GM13976 (cell line): Measurements from ENCODE around the gene WNT5B.
A peak's percentile ranks its signal among the peaks of the same experiment; 100 is the strongest.

Experiments
- DNase-seq: peaks from one replicate; pipeline ENCODE4 v3.0.0; 2012; ENCODE audit warnings: low spot score
- CTCF ChIP-seq: IDR thresholded peaks from 2 replicates; pipeline ENCODE4 v1.5.1; 2012; ENCODE audit warnings: borderline replicate concordance, mild to moderate bottlenecking; ENCODE audit not compliant: insufficient read depth; ENCODE audit errors: extremely low read depth, missing control alignments, control extremely low read depth
- in situ Hi-C: fragments of 300-500 bp; cut with MboI; formaldehyde crosslinking; loops from one replicate; pipeline ENCODE4 v1.12.0; 2022; ENCODE audit warnings: low sequenced_read_pairs, mixed read lengths, inconsistent platforms; ENCODE audit not compliant: unreplicated experiment

The WNT5B gene

DNA sequence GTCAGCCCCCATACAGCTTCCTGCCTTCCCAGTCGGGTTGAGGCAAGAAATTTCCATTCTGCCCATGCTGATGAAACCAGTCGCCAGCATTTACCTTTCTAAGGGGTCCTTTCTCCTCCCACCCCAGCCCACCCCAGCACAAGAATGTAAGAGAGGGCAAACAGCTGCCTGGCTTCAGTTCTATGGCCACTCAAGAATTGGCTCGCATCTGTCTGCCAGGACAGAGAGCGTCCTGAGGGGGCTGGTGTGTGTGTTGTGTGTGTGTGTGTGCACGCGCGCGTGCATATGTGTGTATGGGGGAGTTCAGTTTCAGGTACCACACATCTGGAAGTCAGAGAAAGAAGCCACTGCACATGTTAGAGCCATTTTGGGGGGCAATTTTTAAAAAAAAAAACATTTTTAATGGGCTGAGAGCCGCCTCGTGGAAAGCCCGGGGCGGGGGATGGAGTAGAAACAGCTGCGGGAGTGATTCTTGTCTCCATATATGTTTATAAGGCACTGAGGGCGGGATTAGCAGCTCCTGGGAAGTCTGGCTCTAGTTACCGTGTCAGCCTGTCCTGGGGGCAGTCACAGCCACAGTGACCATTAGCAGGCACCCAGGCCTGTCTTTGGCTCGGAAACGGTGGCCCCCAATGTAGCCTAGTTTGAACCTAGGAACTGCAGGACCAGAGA is at the start of gene WNT5B:
Gene WNT5B (plus strand): TSS at position 566 of the 672 bp plus-strand sequence. CDS start 2,124 bp downstream, outside the sequence.
- in situ Hi-C loops: loop anchor here (25.0 kb wide), 1 partner anchor 958 kb away; no protein-coding TSS in a partner anchor
- DNase-seq: no peak
- no peak for TF ChIP-seq CTCF

DNA sequence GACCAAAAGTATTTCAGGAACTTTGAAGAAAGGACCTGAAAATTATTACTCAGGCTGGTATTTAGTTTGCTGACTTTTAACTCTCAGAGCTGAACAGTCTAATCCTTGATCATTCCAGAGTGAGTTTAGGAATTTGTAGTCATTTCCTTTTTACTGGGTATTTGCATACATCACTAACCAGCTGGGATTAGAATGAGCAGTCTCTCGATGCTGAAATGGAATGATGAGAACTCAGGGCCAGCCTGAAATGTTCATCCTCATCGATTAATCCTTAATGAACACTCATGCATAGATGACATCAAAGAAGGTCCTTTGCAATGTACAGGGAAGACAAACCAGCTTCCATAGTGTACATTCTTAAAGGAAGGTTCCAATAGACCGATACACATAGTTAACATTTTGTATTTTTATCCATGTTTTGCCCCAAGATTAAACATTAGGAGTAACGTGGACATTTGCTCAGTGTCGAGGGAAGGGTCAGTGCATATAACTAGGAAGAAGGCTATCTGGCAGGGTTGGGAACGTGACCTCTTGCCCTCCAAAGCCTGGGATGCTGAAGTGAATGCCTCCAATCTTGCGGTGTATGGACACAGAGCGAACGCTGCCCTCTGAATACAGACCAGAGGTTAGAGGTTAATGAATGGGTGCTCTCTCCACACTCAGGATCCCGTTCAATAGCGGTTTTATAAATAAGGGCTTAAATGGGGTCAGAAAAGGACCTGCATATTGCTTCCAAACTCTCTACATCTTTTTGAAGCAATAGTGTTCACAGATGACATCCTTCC is 49.2 kb upstream of the WNT5B start:
- no peak for TF ChIP-seq CTCF
- in situ Hi-C loops: loop anchor here (5.0 to 25.0 kb wide), 2 partner anchors 463 to 1018 kb away; no protein-coding TSS in a partner anchor
- no peak for DNase-seq

DNA sequence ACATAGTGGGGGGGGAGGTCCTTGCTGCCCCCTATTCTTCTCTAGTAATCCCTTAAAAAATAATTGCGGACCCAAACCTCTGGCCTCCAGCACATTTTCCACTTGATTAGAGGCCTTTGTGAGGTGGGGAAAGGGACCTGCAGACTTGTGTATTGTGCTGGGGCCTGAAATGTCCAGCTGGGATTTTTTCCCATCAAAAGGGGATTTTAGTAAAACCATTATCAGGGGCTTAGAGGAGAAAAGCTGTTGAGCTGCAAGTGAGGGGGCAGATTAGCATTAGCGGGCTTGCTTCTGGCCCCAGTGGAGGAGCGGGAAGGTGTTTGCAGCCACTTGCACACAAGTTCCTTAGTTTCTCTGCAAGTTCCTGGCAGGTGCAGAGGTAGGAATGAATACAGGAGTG is 48.5 kb upstream of the WNT5B start:
- in situ Hi-C loops: loop anchor here (25.0 kb wide), 1 partner anchor 1018 kb away; no protein-coding TSS in a partner anchor
- DNase-seq: no peak
- TF ChIP-seq CTCF: no peak

DNA sequence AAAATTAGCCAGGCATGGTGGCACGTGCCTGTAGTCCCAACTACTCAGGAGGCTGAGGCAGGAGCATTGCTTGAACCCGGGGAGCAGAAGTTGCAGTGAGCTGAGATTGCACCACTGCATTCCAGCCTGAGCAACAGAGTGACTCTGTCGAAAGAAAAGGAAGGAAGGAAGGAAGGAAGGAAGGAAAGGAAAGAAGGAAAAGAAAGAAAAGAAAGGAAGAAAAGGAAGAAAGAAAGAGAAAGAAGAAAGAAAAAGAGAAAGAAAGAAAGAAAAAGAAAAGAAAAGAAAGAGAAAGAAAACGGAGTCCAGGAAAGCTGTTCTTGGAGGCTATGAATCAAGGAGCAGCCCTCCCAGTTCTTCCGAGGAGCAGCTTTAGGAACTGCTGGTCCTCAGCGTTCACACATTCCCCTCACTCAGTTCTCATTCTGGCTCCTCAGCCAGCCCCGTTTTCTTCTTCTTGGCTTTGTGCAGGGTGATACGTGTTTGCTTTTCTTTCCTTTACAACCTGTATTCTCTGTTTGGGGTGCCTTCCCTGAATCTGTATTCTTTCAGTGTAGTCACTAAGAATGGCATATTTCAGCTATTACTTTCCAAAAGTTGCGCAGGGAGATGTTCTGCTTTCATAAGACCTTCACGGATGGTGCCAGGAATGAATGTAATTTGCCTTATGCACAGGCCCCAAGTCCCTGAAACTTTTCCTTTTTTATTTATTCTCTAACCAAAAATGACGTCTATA is 46.9 kb upstream of the WNT5B start:
- TF ChIP-seq CTCF: no peak
- in situ Hi-C loops: loop anchor here (25.0 kb wide), 1 partner anchor 1020 kb away; no protein-coding TSS in a partner anchor
- no peak for DNase-seq

GRCh38 chr12:1582709-1583050 is 46.4 kb upstream of the WNT5B start:
- no peak for DNase-seq
- in situ Hi-C loops: loop anchor here (25.0 kb wide), 1 partner anchor 1020 kb away; no protein-coding TSS in a partner anchor
- no peak for TF ChIP-seq CTCF

DNA sequence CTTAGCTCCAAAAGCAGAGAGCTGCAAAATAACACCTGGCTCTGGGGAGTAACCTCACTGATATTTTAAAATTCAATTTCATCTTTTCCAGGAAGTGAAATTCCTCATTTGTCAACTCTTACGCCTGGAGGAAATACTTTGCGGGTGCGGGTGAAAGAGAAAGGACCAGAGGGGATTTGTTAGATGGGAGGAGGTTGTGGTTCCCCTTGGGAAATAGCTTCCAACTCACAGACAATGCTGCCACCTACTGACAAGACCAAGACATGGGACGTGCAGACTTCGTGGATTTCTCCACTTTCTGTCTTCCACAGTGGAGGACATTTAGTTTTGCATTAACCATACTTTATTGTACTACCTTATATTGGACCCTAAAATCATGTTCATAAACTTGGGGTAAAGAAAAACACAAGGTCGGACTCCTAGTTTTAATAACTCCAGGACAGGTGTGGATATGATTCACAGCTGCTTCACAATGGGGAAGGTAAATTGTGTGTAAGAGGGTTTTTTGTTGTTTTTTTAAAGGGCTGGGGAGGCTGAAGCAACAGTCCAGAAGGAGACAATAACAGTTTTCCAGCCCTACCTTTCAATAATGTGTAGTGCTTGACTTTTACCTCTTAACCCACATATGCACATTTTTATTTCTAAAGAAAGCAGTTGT is 45.5 kb upstream of the WNT5B start:
- in situ Hi-C loops: loop anchor here (25.0 kb wide), 1 partner anchor 1021 kb away; no protein-coding TSS in a partner anchor

More for the DNA sequence above, 45.5 kb upstream of the WNT5B start:
- peak; percentile 78 for DNase-seq
- peak; percentile 82 for TF ChIP-seq CTCF
